Measurements from ENCODE around the gene RXRG.

GRCh38 chr1:165376811-165377311 lies 68.1 kb downstream of the RXRG start:
- TF ChIP-seq EZH2 (IDR thresholded peaks at IDR 0.05; ENCODE audit: low read length, missing control alignments) (no peak), CTCF (conservative IDR thresholded peaks at IDR 0.05 in 1 of 2, IDR thresholded peaks at IDR 0.05 in 1 of 2; ENCODE audit: low read depth in 1 of 2, low read length in 2 of 2) (no peak)

Measured in fibroblast of lung (primary cell).